ENCODE measurements around the gene DTWD1. TPM values are rescaled to one million over a fixed set of nuclear protein-coding genes. Genes with fewer than 3 reads are reported as not detected.
"Not testable (repeated sequence)": the region's sequence is repeated elsewhere in the genome, so short reads cannot be mapped to it uniquely, and the experiment has no call there.

DTWD1 gene
- total RNA-seq, 1 donor from 2014 or later: 40.9 TPM

DNA sequence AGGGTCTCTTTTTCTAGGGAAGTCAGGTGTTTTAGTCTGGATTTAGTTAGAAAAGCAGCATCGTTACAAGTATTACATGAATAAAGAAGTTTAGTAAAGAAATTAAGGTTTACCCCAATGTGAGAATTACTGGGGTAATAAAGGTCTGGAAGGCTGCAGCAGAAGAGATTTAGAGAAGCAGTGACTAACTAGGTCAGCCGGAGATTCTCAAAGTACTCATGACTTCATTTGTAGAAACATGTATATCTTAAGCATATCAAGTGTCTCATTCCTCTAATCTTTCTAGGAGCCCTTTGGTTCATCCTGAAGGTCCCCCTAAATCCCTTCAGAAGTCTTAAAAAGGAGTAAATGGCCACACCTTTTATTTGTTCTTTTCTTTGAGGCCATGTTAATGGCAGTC is 26.0 kb downstream of the DTWD1 start:
- DNase-seq: no peak

DNA sequence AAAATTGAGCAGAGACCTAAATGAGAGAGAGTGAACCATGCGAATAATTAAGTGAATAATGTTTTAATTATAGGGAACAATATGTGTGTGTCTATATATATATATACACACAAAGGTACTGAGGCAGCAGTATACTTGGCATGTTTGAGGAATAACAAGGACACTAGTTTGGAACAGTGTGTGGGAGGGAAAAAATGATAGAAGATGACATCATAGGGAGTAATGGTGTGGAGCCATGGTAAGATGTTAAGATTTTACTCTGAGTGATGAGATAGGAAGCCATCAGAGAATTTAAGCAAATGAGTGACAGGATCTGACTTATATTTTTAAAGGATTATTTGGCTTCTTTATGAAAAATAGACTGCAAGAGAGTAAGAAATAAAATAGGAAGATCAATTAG is 29.1 kb downstream of the DTWD1 start:
- DNase-seq: no peak

DNA sequence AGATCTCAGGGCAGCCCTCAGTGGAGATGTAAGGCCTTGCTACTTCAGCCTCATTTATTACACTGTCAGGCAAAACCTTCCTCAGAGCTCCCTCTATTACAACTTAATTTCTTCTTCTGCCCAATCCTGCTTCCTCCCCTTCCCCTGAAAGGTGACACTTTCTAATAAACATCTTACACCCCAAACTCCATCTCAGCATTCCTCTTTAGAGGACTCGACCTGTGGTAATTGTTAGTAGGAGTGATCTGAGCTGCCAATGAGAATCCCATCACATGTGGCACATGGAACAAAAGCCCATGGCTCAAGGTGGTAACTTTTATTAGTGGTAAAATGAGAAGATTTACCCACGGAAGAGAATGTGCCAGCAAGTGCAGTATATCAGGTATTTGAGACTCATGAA is 29.8 kb downstream of the DTWD1 start:
- DNase-seq: no peak

DNA sequence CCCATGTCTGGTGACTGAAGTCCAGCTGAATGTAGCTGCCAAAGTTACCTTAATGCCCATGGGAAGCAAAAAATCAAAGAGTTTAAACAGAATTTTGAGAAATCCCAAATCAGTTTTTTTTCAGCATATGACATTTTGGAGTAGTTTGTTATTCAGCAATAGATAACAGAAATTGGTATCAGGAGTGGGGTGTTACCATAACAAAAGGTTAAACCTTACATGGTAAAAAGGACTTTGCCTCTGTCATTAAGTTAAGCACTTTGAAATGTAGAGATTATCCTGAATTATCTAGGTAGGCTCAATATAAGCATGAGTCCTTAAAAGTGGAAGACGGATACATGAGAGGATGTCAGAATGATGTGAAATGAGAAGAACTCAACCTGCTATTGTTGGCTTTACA is 32.1 kb downstream of the DTWD1 start:
- no peak for DNase-seq

DNA sequence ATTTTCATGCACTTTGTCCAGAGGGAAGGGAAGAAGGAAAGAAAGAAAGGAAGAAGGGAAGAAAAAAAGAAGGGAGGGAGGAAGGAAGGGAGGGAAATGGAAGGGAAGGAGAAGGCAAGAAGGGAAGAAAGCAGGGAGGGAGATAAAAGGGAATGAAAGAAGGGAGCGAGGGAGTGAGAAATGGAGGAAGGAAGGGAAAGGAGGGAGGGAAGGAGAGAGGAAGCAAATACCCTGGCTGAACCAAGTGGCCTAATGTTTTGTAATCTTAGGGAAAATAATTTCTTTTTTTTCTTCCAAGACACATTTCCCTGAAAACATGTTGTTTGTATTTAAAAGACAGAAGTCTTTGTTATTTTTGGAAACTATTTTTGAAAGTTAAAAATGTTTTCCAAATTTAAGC is 35.9 kb downstream of the DTWD1 start:
- DNase-seq: no peak

DNA sequence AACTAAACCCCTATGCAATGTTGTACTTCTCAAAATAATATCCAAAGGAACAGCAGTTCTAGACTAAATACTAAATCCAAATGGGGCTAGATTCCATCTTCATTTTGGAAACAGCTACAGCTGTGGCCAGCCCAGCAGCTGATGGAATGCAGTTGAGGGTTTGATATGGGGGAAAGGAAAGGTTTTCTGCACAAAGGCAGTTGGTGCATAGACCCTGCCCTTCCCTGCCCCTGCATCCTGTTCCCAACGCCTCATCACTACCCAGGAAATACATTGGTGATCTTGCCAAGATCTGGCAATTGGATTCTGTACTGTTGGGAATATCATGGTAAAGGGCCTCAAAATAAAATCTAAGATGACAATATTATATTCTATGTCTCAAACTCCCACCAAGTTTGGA is 43.9 kb downstream of the DTWD1 start:
- no peak for DNase-seq

DNA sequence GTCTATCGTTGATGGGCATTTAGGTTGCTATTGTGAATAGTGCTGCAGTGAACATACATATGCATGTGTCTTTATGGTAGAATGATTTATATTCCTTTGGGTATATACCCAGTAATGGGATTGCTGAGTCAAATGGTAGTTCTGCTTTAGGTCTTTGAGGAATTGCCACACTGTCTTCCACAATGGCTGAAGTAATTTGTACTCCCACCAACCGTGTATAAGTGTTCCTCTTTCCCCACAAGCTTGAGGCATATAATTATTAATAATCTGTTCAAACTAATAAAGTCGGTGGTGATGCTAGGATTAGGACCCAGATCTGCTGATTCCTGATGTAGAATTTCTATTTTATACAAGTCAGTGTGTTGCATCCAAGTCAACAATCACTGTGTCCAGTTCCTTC is 45.6 kb downstream of the DTWD1 start:
- not testable (repeated sequence) for DNase-seq

DNA sequence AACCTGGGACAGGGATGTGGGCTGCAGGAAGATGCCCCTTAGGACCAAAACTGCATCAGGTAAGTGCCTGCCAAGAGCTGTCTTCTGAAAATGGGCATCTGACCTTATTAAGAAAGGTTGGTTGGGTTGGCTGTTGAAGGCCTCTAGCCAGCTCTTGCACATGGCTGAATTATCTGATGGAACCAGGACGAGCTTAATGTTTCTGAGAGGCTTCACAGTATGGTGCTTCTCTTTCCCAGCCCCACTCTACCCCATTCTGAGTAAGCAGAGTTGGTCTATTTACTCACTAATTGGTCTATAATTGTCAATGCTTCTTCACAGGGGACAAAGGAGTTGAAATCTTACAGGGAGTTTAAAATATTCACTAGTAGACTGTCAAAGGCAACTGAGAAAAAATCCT is 48.4 kb downstream of the DTWD1 start:
- DNase-seq: no peak

DNA sequence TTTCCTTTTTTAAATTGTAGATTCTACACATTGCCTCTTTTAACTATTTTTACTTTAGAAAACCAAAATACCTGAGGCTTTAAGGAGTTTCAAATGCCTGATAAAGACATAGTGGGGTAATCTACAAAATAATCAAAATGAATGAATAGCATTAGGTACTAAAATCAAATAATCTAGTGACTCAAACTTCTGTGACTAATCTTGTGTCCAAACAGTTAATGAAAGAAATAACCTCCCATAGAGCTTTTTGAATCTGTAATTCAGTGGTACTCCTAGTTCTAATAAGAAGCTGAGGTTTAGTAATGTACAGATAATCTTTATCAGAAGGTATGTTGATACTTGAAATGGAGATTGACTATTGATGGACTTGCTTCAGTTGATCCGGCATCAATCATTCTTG is 53.0 kb downstream of the DTWD1 start:
- no peak for DNase-seq

DNA sequence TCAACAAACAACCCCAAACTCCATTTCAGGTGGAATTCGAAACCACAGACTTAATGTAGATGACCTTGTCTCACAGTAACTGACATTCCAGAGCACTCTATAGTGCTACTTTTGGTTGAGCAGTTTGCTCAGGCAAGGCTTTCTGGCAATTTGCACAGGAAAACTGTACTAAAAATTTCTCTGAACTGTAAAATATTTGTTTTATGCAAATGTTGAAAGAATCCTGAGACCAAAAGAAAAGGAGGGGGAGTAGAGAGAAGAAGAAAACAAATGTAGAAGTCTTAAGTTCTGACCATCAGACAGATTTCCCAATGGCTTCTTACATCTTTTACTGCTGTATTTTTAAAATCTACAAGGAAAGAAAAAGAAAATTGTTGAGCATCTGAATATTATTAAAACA is 53.5 kb downstream of the DTWD1 start:
- DNase-seq: peak; percentile 7

DNA sequence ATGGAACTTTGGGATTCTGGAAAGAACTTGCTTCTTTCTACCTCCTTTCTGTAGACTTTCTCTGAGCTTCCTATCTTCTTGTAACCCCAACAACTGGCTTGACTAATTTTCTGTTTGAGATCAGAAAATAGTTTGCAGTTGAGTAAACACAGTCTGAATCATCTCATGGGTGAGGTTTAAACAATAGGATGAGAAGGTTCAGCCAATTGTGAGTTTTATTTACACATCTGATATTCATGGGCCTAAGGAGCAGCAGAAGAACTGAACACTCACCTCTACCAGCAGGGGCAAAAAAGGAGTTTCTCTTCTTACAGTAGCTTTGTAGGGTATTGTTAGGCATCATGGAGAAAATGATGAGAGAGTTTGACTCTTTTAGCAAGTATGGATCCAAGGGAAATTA is 54.2 kb downstream of the DTWD1 start:
- peak; percentile 8 for DNase-seq

DNA sequence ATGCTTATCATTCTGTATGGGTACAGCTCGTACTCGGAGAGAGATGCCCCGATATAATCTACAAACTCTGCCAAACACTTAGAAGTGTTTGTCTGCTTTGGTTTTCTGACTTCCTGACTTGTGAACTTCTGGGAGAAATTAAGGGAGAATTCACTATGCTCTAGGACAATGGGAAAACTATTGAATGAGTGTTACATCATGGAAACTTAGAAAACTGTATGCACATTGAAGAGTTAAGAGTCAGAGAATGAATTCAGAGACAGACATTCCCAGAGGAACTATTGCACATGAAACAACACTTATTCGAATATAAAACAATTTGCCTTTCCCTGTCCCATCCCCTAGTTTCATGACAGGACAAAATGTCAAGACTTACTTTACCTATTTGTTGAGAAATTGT is 57.8 kb downstream of the DTWD1 start:
- no peak for DNase-seq

DNA sequence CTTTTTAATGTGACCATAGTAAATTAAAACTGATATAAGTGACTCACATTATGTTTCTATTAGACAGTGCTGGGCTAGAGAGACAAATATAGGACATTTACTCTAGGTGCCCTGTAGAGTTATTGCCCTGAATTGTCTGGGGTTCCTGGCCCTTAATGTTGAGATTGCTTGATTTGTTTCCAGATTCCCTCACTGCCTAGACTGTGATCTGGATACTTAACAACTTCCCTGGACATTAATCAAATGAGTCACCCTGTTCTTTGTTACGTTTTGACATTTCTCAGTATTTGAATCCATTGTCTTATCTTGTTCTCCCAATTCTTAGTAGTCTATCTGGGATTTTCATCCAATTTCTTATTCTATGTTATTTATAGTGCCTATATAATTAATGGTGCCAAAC is 65.8 kb downstream of the DTWD1 start:
- DNase-seq: no peak

DNA sequence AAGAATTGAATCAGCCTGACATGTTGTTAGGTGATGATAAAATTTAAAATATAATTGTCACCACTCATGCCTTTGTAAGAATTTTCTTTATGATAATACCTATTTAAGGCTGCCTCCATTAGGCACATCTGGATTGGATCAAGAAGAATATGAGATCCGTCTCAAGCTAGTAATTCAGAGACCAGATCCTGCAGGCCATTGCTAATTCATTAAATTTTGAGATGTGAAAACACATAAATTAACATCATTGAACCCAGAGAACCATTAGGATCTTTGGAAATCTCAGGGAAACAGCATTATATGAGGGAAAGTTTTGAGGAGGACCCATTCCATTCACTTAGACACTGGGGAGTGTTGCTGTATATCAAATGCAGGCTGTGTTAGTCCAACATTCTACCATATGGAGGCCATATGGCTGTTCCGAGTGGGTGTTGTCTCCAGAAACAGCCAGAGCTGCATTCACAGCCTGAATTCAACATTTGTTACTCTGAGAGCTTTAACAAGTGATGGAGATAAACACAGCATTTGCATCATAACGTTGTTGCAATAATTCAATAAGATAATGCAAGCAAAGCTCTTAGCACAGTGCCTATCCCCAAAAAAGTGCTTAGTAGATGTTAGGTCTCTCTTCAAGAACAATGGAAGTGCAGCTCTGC is 67.4 kb downstream of the DTWD1 start:
- peak; percentile 6 for DNase-seq

DNA sequence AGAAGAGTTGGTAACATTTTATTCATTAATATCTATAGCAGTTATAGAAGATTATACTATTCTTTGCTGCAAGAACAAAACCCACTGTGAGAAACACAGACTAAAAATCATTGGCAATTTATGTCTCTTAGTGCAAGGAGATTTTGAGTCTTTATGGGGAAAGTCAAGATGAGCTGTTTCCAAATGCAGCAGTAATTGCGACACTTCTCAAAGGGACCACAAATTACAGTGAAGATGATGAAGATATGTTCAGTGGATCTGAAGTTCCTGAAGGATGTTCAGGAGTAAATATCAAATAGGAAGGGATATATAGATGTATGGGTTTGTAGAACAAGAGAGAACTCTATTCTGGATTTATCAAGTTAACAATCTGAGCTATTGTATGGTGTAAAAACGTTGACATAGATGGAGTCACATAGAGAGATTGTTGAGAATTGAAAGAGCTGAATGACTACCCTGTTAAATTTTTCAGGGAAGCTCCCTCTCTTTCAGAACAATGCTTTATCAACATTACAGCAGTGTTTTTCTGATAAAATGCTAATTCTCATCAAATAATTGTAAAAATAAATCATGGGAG is 71.8 kb downstream of the DTWD1 start:
- no peak for DNase-seq

DNA sequence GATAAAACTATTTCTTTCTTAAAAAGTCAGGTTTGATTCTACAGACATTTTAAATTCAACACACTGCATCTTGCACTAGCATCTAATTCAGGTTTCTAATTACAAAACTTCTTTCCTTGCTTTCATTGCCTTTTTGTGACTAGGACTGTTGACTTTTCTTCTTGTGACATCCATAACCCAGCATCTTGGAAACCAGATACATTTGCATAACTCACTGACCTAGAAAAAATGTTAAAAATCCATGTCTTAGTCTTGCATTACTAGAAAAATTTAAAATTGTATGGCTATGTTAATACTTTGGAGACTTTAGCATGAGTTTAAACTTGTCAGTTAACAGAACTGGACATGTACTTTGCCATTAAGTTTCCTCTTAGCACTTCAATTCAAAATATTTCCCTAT is 72.7 kb downstream of the DTWD1 start:
- DNase-seq: no peak

DNA sequence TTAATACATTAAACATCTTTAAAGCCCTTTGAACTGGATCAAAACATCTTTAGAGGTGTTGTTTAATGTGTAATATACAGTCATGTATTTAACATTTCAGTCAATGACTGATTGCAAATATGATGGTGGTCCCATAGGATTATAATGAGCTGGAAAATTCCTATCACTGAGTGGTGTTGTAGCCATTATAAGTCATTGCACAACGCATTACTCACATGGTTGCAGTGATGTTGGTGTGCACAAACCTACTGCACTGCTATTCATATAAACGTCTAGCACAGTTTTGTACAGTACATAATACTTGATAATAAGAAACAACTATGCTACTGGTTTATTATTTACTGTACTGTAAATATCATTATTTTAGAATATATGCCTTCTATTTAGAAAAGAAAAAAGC is 75.6 kb downstream of the DTWD1 start:
- DNase-seq: no peak

DNA sequence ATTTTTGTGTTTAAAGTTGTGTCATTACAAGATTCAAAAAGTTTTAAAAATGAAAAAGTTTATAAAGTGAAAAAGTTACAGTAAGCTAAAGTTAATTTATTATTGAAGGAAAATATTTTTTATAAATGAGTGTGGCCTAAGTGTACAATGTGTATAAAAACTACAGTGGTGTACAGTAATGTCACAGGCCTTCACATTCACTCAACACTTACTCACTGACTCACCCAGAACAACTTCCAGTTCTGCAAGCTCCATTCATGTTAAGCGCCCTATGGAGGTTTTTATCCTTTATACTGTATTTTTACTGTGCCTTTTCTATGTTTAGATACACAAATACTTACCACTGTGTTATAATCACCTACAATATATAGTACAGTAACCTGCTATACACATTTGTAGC is 76.3 kb downstream of the DTWD1 start:
- no peak for DNase-seq

DNA sequence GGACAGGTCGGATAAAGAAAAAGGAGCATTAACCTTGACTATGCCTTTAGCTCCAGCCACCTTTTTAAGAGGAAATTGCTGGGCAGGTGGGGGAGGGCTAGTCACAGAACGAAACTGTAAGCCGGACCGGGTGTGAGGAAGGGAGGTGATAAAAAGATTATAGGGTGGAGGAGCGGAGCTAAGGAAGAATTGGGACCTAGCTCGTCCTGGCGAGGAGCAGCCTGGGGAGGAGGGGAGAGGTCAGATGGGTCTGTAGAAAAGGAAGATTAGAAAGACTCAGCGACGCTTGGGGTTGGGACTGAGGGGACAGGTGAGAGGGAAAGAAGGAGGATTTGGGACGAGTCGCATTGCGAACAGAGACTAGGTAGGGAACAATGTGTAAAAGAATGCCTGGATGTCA is 82.1 kb downstream of the DTWD1 start:
- DNase-seq: not testable (repeated sequence)

Other genes starting within 250 kb of the DTWD1 start
- gene FGF7, start 197.8 kb upstream of the DTWD1 start, total RNA-seq: 35.0 TPM
- gene FAM227B, start 230 bp upstream of the DTWD1 start, total RNA-seq: 8.2 TPM

All from tongue (tissue), 2 donors.